DMS153 treated with DMSO at 0.1 percent for 48 hours (cell line): ENCODE data around the gene KXD1.

Experiments used
- DNase-seq: peaks from one replicate; lab custom pipeline; 2025; ENCODE audit not compliant: unreplicated experiment; lab: John Stamatoyannopoulos, UW

KXD1 gene

DNA sequence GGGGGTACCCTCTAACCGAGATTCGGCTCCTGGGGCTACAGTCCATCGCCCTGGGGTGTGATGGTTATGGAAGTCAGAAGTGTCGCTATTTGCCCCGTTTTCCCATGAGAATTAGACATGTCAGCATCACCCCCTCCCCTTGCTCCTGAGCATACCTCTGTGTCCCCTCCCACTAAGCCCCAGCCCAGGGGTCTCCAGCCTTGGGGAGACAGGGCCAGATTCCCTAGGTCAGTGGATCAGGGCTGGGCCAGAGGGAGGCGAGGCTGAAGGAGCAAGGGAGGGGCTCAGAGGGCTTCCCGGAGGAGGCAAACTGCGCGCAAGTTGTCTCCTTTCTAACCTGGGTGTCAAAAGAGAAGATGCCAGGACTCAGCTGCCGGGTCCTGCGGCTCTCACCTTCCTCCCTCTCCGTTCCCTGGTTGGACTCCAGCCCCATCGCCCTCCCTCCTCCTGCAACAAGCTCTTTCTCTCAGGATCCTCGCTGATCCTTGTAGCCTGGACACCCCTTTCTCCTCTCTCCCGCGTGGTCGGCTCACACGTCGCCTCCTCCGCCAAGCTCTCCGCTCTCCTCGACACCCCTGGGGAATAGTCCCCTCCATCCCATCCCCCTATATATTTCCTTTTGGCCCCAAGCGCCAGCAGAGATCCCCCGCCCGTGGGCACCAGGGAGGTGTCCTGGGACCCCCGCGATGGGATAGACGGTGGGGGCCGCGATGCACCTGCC lies 54.5 kb downstream of the KXD1 start:
- no peak for DNase-seq

DNA sequence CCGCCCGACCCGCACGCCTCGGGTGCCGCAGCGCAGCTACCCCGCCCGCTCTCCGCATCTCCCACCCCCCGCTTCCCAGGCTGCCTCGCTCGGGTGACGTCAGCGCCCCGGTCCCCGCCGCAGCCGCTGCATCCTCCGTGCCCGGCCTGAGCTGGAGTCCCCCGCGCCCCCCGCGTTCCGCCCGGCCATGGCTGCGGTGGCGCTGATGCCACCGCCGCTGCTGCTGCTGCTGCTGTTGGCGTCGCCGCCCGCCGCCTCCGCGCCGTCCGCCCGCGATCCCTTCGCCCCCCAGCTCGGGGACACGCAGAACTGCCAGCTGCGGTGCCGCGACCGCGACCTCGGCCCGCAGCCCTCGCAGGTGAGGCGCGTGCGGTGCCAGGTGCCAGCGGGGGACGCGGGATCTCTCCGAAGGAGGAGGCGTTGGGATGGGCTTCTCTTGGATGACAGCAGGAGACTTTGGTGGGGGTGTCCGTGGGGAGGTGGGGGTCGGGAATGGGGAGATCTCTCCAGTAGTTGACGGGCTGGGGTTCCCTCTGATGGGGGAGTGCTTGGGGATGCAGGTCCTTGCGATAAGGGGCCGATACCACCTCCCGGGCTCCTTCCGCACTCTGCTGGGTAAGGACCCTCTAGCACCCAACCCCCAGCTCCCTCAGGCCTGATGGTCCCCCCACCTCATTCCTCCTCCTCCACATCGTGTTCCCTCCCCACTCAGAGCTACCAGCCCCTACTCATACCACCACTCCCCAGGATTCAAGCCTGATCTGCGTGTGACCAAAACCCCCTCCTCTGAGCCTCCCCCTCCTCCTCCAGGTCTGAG lies 55.3 kb downstream of the KXD1 start, which contains the start of gene TMEM59L:
TSS of gene TMEM59L (plus strand) at position 99 of the 817 bp plus-strand sequence. CDS start at position 188, 89 bp downstream.
- no peak for DNase-seq

- DNase-seq: no peak
Measured at GRCh38 chr19:18613589-18614234, 56.0 kb downstream of the KXD1 start.

GRCh38 chr19:18616023-18616422 lies 58.4 kb downstream of the KXD1 start:
- no peak for DNase-seq

DNA sequence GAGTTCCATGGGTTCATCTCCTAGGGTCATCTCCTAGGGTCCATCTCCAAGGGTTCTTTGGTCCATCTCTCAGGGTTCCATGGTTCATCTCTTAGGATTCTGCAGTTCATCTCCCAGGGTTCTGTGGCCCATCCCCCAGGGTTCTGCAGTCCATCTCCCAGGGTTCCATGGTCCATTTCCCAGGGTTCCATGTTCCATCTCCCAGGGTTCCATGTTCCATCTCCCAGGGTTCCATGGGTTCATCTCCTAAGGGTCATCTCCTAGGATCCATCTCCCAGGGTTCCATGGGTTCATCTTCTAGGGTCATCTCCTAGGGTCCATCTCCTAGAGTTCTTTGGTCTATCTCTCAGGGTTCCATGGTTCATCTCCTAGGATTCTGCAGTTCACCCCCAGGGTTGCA lies 59.9 kb downstream of the KXD1 start:
- DNase-seq: no peak

- DNase-seq: no peak
Measured at GRCh38 chr19:18618236-18618635, 60.6 kb downstream of the KXD1 start.
